Type B pancreatic cell (in vitro differentiated cells): ENCODE results near the gene AP1S1. TPM values are rescaled to one million over a fixed set of nuclear protein-coding genes. Genes with fewer than 3 reads are reported as not detected.

Experiments used
- DNase-seq: peaks from one replicate; pipeline ENCODE4 v3.0.0; 2021; ENCODE audit warnings: mixed read lengths; ENCODE audit not compliant: unreplicated experiment; ENCODE audit errors: extremely low spot score
- H3K27ac Mint-ChIP-seq: 2 replicates; pipeline ENCODE4 v1.8.0; 2021; ENCODE audit warnings: mild to moderate bottlenecking, mixed read lengths
- H3K27me3 Mint-ChIP-seq: 2 replicates; pipeline ENCODE4 v1.8.0; 2021; ENCODE audit warnings: mixed read lengths
- H3K36me3 Mint-ChIP-seq: 2 replicates; pipeline ENCODE4 v1.8.0; 2021; ENCODE audit warnings: mixed read lengths
- H3K4me1 Mint-ChIP-seq: one replicate; pipeline ENCODE4 v1.8.0; 2021; ENCODE audit warnings: mixed read lengths; ENCODE audit not compliant: unreplicated experiment
- H3K4me3 Mint-ChIP-seq: 2 replicates; pipeline ENCODE4 v1.8.0; 2021; ENCODE audit warnings: mild to moderate bottlenecking, mixed read lengths
- H3K9me3 Mint-ChIP-seq: 2 replicates; pipeline ENCODE4 v1.8.0; 2021; ENCODE audit warnings: mixed read lengths
- CTCF ChIP-seq: fragments of 200-600 bp; sonication (generic); conservative IDR thresholded peaks from 2 replicates; pipeline ENCODE4 v1.5.0; 2021; ENCODE audit warnings: antibody characterized with exemption, mild to moderate bottlenecking
- total RNA-seq: library from RNA; stranded (reverse); gene quantifications from 2 replicates; pipeline ENCODE4 v1.2.1, GENCODE V29; 2021; ENCODE audit warnings: low replicate concordance

AP1S1 gene
- total RNA-seq, 1 donor from 2014 or later = 59.8 TPM

GRCh38 chr7:101156866-101157589 is 2.8 kb downstream of the AP1S1 start:
- peaks cover 17% of the 10 kb centered on the region for H3K4me1 Mint-ChIP-seq
- H3K27ac Mint-ChIP-seq = peak overlapping the region; percentile 88
- peaks cover 3% of the 10 kb centered on the region for H3K27me3 Mint-ChIP-seq
- peaks cover 10% of the 10 kb centered on the region for H3K36me3 Mint-ChIP-seq
- no peak for TF ChIP-seq CTCF
- DNase-seq = no peak
- peak overlapping the region; percentile 81 for H3K4me3 Mint-ChIP-seq
- H3K9me3 Mint-ChIP-seq = no peaks in the 10 kb centered on the region

GRCh38 chr7:101159696-101160674 is 5.7 kb downstream of the AP1S1 start:
- TF ChIP-seq CTCF = no peak
- H3K36me3 Mint-ChIP-seq = peaks cover 10% of the 10 kb centered on the region
- no peak overlapping the region for H3K4me3 Mint-ChIP-seq
- no peak overlapping the region for H3K27ac Mint-ChIP-seq
- DNase-seq = no peak
- peaks cover 10% of the 10 kb centered on the region for H3K27me3 Mint-ChIP-seq
- H3K4me1 Mint-ChIP-seq = peaks cover 13% of the 10 kb centered on the region
- H3K9me3 Mint-ChIP-seq = no peaks in the 10 kb centered on the region

- Mint-ChIP-seq H3K27ac (peak overlapping the region; percentile 92), H3K36me3 (peaks cover 10% of the 10 kb centered on the region), H3K4me3 (peak overlapping the region; percentile 71), H3K9me3 (no peaks in the 10 kb centered on the region), H3K4me1 (peaks cover 11% of the 10 kb centered on the region), H3K27me3 (peaks cover 19% of the 10 kb centered on the region)
- no peak for TF ChIP-seq CTCF
- DNase-seq = no peak
Observed at GRCh38 chr7:101160910-101161309, 6.6 kb downstream of the AP1S1 start.

- no peak for TF ChIP-seq CTCF
- no peaks in the 10 kb centered on the region for H3K9me3 Mint-ChIP-seq
- peak overlapping the region; percentile 92 for H3K27ac Mint-ChIP-seq
- peak overlapping the region; percentile 83 for H3K4me3 Mint-ChIP-seq
- no peak for DNase-seq
- H3K27me3 Mint-ChIP-seq = peaks cover 26% of the 10 kb centered on the region
- H3K4me1 Mint-ChIP-seq = peaks cover 15% of the 10 kb centered on the region
- peaks cover 8% of the 10 kb centered on the region for H3K36me3 Mint-ChIP-seq
Observed at GRCh38 chr7:101161692-101162471, 7.6 kb downstream of the AP1S1 start.

GRCh38 chr7:101162551-101163278 is 8.4 kb downstream of the AP1S1 start:
- Mint-ChIP-seq H3K27ac (peak overlapping the region; percentile 92), H3K27me3 (peaks cover 34% of the 10 kb centered on the region), H3K4me3 (peak overlapping the region; percentile 83), H3K36me3 (peaks cover 4% of the 10 kb centered on the region), H3K4me1 (peaks cover 22% of the 10 kb centered on the region), H3K9me3 (no peaks in the 10 kb centered on the region)
- no peak for DNase-seq
- TF ChIP-seq CTCF = no peak
